Measurements from ENCODE around the gene GLA.

GLA gene

DNA sequence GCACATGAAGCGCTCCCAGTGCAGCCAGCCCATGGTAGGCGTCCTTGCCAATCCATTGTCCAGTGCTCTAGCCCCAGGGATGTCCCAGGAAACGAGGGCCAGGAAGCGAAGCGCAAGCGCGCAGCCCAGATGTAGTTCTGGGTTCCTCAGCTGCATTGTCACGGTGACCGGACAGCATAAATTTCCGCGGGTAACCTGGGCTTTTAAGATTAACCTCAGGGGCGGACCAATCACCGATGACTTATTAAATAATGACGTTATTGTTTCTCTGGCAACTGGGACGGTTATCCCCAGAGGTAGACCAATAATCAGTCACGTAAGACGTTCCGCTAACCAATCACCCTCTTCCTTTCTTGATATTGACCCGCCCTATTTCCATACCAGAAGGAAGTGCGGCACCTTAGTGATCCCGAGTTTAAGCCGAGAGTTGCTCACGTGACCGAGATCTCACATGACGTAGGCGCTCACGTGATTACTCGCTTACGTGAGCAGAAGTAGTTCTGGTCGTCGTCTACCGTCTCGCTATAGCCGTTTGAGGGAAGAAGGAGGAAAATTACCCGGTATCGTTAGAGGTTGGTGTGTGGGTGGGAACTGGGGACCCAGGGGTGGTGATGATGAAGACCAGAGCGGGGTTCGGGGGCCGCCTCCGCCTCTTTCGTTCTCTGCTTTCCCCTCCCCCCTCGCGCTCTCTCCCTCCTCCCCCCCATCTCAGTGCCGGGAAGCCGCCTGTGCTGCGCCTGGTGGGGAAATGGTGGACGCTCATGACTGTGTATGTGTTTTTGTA is at the start of gene GLA, which contains the start of gene HNRNPH2:
GLA (minus strand) TSS at position 178 of the 784 bp plus-strand sequence; CDS start at position 156, 22 bp downstream.
HNRNPH2 (plus strand) TSS at position 475 of the 784 bp plus-strand sequence. CDS start 3,767 bp downstream, outside the sequence.
- DNase-seq = peak; percentile 89

DNA sequence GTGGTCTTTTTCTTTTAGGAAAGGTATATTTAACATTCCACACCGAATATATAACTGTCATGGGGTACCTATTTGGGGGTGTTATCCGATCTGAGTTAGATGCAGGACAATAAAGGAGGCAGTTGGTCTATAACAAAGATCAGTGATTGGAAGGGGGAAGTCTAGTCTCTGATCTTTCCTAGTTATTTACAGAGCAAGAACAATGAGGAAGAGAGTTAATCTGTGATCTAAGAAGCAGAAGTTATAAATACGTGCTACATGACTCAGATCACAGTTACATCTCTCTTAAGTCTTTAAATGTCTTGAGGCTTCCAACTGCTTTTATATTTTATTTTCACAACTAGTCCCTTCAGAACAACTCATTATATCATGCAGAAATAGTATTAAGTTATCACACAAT is 44.3 kb upstream of the GLA start:
- no peak for DNase-seq

GRCh38 chrX:101450961-101451360 is 43.2 kb upstream of the GLA start:
- no peak for DNase-seq

DNA sequence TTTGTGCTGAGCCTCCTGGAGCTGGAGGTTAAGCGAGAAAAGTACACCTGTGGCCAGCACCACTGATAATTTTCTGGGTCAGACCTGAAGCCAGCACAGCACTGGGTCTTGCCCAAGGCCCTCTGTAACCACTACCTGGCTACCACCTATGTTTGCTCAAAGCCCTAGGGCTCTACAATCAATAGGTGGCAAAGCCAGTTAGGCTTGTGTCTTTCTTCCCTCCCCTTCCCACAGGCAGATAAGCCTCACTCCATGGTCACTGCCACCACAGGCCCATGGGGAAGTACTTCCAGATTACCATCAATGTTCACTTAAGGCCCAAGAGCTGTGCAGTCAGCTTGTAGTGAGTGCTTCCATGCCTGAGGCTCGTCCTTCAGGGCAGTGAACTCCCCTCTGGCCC is 42.4 kb upstream of the GLA start:
- no peak for DNase-seq

- DNase-seq = no peak
These were observed 41.6 kb upstream of the GLA start for GRCh38 chrX:101449279-101449678.

DNA sequence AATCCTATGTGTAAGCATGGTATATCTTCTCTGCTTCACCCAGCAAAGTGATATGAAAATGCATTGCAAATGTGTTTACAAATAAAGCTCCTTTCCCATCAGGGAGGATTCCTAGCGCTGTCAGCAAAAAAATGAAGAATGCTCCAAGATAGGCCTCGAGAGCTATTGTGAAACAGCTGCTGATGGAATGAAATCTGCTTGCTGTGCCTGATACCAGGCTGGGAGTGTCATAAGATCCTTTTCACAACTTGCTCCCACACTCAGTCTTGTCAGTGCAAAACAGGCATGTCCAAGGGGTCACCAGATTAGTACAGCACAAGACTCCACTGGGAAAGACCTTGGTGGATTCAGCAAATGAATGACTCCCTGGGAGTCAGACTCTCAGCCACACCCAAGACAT is 34.4 kb upstream of the GLA start:
- no peak for DNase-seq

DNA sequence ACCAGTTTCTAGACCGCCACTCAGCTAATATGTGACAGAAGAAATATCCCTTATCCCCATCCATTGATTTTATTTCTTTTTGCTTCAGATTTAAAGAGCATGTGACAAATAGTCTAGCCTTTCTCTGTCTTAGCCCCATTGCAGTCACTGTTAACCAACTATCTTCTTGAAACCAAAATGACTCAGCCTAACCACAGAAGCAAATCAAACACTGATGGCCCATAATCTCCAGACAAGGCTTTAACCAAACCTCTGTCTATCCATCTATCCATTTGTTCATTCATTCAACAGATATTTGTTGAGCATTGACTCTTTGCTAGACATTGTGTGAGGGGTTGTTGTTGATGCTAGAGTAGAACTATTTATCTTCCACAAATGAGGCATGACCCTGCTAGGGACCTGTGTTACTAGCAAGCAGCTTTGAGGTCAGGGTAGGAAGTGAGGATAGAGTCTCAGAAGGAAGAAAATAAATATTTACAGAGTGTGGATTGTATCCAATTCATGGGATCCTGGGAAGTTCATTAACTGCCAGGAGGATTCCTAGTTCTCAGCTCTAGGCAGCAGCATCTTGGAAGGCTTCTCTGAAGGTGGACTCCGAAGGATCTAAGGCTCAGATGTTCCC is 22.8 kb upstream of the GLA start:
- DNase-seq = no peak

DNA sequence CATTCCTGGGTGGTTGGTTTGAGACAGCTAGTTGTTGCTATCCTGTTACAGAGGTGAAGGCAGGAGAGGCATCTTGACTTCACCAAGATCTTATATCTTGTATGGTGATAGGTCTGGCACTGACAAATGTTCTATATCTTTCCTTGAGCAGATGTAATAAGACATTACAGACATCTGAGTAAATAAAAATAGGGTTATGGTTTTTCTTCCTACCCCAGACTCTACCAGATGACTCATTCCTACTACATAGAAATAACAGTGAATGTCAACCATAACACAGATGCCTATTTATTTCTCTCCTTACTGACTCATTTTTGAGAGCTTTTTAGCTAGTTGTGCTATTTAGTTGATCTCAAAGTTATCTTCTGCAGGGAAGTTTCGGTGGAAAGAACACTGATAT is 22.2 kb upstream of the GLA start:
- DNase-seq = no peak

DNA sequence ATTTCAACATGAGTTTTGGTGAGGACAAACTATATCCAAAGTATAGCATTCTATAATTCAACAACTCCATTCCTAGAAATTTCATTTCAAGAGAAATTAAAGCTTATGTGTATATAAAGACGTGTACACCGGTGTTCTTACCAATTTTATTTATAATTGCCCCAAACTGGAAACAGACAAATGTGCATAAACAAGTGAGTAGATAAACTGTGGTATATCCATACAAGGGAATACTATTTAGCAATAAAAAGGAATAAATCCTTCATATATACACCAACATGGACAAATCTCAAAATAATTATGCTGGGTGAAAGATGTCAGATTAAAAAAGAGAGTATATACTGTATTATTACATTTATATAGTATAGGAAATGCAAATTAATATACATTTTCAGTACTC is 20.2 kb upstream of the GLA start:
- no peak for DNase-seq

GRCh38 chrX:101419489-101419888 is 11.8 kb upstream of the GLA start:
- no peak for DNase-seq

DNA sequence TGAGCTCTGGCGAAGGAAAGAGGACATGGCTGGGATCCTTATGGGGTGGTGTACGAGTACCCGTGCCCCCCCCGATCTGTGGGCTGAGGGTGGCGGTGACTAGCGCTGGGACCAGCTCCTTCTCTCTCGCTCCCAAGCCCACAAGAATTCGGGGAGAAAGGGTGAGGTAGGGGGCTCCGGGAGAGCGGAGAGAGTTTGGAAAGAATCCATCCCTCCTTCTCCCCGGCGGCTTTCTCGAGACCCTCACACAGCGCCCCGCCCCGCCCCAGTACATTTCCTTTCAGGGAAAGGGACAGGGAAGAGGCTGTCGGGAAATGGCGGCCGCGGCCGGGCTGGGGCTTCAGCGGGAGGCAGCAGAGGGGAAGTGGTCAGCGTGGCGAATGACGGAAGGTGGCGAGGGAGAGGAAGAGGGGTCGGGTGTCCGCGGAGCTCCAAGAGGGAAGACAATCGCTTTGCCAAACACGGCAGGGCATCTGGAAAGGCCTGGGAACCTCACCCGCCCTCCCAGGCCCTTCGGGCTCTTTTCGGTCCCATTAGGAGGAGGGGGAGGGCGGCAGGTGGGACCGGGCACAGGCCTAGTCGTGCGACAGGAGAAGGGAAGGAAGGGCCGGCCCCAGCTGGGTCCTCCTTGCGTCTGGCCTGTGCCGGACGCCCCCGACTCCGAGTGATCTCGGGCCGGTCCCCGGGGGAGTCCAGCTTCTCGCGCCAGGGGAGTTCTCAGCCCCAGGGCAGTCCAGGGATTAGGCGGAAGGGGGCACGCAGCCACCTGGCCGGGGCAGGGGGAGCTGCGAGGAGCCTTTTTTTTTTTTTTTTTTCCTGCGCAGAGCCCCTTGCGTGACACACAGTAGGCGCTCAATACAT is 10.5 kb upstream of the GLA start:
- DNase-seq = peak; percentile 45

GRCh38 chrX:101417190-101417589 is 9.5 kb upstream of the GLA start:
- no peak for DNase-seq

- no peak for DNase-seq
These were observed 9.0 kb upstream of the GLA start for GRCh38 chrX:101416691-101417090.

GRCh38 chrX:101415180-101416145 is 7.7 kb upstream of the GLA start:
- peak; percentile 33 for DNase-seq

DNA sequence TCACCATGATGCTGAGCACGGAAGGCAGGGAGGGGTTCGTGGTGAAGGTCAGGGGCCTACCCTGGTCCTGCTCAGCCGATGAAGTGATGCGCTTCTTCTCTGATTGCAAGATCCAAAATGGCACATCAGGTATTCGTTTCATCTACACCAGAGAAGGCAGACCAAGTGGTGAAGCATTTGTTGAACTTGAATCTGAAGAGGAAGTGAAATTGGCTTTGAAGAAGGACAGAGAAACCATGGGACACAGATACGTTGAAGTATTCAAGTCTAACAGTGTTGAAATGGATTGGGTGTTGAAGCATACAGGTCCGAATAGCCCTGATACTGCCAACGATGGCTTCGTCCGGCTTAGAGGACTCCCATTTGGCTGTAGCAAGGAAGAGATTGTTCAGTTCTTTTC is 4.3 kb upstream of the GLA start:
- DNase-seq = no peak

DNA sequence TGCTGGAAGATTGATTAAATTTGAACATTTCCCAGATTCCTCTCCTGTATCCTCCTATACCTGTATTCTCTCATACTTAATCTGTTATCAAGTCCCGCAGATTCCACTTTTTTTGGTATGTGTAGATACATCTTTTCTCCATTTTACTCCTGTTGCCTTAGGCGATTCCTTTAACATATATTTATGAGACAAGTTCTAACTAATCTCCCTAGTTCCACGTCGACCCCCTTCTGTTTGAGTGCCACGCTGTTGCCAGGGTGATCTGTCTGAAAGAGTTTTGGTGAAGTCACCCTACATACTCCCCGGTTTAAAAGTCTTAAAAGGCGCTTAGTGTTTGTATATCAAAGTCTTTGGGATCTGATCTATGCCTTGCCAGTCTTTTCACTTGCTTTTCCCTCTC is 2.7 kb upstream of the GLA start:
- no peak for DNase-seq

- no peak for DNase-seq
These were observed 1.3 kb upstream of the GLA start for GRCh38 chrX:101409043-101409442.

DNA sequence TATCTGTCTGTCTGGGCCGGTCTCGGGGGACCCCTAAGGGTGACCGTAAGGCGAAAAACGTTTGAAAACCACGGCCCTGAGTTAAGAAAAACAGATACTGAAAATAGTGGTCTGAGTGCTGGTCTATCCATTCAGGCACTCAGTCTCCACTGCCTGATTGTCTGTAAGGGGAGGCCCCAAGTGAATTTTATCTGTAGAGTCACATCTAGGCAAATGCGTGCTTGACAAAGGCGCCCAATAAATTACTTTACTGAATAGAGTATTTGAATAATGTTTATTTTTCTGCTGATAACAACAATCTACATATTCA is 762 bp upstream of the GLA start:
- DNase-seq = no peak

- no peak for DNase-seq
These were observed 468 bp downstream of the GLA start for GRCh38 chrX:101407167-101407747.

- DNase-seq = no peak
These were observed 7.9 kb downstream of the GLA start for GRCh38 chrX:101399825-101400224.

DNA sequence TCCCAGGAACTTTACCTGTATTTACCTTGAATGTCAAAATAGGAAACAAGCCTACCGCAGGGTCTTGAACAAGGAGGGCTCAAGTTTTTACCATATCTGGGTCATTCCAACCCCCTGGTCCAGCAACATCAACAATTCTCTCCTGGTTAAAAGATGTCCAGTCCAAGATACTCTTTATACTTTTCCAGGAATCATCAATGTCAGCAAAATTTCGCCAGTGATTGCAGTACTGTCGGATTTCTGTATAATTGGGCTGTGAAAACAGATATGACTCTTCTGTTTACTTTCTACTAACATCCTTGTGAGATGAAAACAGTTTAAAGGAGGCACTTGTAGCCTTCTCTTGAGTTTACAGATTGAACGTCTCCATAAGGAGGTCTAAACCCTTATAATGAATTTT is 9.0 kb downstream of the GLA start:
- no peak for DNase-seq

DNA sequence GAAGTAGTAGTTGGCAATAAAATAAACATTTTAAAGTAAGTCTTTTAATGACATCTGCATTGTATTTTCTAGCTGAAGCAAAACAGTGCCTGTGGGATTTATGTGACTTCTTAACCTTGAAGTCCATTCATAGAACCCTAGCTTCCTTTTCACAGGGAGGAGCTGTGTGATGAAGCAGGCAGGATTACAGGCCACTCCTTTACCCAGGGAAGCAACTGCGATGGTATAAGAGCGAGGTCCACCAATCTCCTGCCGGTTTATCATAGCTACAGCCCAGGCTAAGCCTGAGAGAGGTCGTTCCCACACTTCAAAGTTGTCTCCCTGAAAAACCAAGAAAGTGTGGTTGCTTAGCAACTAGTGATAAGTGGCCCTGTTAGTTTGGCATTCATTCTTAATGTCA is 9.9 kb downstream of the GLA start:
- no peak for DNase-seq

Measured in GDM1 (cell line).